GM21447 (cell line): ENCODE results near the gene QRICH1.

ENCODE experiments used
- ATAC-seq: cut with Tn5 transposase; IDR thresholded peaks from one replicate; pipeline ENCODE4 v1.9.1; 2021; ENCODE audit not compliant: unreplicated experiment

The QRICH1 gene

GRCh38 chr3:48999085-48999858 lies 94.6 kb downstream of the QRICH1 start:
- ATAC-seq = no peak

GRCh38 chr3:48997714-48998637 lies 95.9 kb downstream of the QRICH1 start:
- no peak for ATAC-seq

GRCh38 chr3:48997102-48997635 lies 96.7 kb downstream of the QRICH1 start:
- no peak for ATAC-seq

- no peak for ATAC-seq
Observed at GRCh38 chr3:48996640-48997039, 97.2 kb downstream of the QRICH1 start.

GRCh38 chr3:48993834-48994233 lies 100.0 kb downstream of the QRICH1 start:
- no peak for ATAC-seq

- no peak for ATAC-seq
Observed at GRCh38 chr3:48991851-48992545, 101.9 kb downstream of the QRICH1 start.

GRCh38 chr3:48990636-48991469 lies 103.0 kb downstream of the QRICH1 start:
- ATAC-seq = peak; percentile 15

GRCh38 chr3:48989796-48990635 lies 103.9 kb downstream of the QRICH1 start, which contains the start of gene P4HTM:
Gene P4HTM, plus strand, starts transcription at chr3:48990241. Its CDS starts 16 bp downstream, at chr3:48990257.
- ATAC-seq = peak; percentile 47

- ATAC-seq = peak; percentile 6
Observed at GRCh38 chr3:48989126-48989795, 104.6 kb downstream of the QRICH1 start.

- no peak for ATAC-seq
Observed at GRCh38 chr3:48985831-48986376, 108.0 kb downstream of the QRICH1 start.

GRCh38 chr3:48984663-48985062 lies 109.2 kb downstream of the QRICH1 start:
- no peak for ATAC-seq

GRCh38 chr3:48983096-48983495 lies 110.8 kb downstream of the QRICH1 start:
- ATAC-seq = no peak

GRCh38 chr3:48982686-48983085 lies 111.2 kb downstream of the QRICH1 start:
- ATAC-seq = no peak

GRCh38 chr3:48982016-48982415 lies 111.9 kb downstream of the QRICH1 start:
- no peak for ATAC-seq

- ATAC-seq = no peak
Observed at GRCh38 chr3:48980295-48980694, 113.6 kb downstream of the QRICH1 start.
